IPS-NIHi7 (cell line): ENCODE measurements around the gene CDS1.
"Not testable (repeated sequence)": the region's sequence is repeated elsewhere in the genome, so short reads cannot be mapped to it uniquely, and the experiment has no call there.

Experiments used
- DNase-seq: peaks from one replicate; pipeline ENCODE4 v3.0.0; 2012; ENCODE audit warnings: mixed read lengths; ENCODE audit errors: extremely low spot score

Gene CDS1

DNA sequence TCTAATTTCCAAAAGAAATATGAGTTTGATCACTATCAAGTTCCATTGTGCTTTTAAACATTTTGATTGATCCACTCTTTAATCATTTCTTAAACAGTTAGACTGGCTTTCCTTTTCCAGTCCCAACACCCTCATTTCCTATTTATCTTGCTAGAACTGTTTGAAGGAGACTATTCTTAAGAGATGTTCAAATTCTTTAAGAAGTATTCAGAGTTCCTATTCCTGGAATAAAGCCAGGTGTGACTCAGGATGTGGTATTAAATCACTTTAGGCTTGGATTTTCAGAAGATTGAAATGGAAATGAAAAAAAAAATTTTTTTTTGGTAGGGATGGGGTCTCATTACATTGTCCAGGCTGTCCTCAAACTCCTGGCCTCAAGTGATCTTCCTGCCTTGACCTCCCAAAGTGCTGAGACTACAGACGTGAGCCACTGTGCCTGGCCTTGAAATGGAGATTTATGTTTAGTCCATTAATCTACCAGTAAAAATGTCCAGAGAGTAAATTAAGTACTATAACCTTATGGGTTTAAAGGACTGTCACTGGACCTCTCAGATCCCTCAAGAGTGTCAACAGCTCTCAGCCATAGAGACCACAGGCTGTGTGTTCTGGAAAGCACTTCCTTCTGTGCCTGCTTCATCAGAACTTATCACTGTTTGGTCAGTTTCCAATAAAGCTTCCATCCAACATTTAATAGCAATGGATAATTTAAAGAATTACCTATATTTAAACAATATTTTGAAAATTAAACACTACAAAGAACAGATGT is 90.7 kb downstream of the CDS1 start:
- no peak for DNase-seq

DNA sequence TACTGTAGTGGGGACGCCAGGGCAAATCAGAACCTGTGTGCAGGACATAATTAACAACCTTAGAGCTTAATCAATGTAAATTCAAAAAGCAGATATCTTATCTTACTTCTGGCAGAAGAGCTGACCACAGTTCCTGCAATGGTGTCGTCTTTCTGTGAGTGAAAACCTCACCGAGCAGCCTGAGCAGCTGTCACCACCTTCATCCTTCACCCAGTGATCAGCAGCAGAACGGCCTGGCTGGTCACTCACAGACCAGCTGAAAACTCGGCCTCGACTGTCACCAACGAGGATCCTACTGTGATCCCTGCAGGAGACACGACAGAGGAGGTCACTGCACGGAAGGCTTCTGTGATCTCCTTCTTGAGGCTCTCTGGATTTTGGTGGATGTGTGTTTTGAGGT is 94.2 kb downstream of the CDS1 start:
- no peak for DNase-seq

- DNase-seq: no peak
These were observed 95.1 kb downstream of the CDS1 start for GRCh38 chr4:84677995-84678394.

GRCh38 chr4:84678976-84679744 is 96.2 kb downstream of the CDS1 start:
- DNase-seq: no peak

DNA sequence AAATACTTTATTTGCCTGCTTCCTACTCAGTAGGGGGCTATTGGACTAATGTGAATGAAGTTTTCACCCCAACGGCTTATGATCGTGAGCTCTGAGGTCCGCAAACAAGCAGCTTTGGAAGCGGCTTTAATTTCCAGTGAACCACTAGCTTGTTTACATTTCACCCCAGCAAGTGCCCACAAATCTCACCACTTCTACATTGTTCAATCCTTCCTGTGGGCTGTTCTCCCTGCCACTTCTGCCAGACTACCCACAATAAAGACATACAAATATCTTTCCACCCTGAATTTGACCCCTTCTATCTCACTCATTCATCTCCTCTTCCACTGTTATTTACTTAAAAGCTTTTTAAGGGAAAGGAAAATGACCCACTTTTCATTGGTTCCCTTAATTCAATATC is 98.0 kb downstream of the CDS1 start:
- DNase-seq: no peak

DNA sequence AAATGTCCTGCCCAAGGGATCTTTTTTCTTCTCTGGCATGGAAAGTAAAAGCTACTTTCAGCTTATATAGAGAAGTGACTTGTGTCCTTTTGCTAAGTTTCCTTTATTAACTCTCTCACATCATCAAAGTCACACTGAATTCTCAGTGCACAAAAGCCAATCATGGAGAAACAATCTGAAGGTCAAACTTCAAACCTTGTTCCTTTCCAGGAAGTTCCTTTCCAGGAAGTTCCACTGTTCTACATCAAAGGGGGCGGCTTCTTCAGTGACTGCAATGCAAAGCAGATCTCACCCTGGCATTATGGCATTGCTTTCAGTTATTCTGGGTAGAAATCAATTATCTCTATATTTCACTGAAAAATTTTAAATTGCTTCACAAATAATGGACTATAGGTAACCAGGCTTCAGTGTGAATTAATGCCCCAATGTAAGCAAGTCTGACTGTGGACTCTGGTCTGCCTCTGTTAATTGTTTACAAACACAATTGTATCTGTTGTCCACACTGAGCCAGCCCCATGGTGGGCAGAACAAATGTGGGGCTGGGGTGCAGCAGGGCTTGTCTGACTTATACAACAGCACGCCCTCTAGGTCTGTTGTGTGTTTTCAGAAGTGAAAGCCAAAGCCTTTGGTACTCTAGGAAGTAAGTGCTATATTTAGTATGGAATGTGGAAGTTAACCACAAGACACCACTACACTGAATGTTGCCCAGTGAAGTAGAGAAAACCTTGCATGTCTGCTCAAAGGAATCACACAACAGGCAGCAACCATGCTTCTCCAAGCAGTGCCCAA is 98.8 kb downstream of the CDS1 start:
- peak; percentile 19 for DNase-seq

DNA sequence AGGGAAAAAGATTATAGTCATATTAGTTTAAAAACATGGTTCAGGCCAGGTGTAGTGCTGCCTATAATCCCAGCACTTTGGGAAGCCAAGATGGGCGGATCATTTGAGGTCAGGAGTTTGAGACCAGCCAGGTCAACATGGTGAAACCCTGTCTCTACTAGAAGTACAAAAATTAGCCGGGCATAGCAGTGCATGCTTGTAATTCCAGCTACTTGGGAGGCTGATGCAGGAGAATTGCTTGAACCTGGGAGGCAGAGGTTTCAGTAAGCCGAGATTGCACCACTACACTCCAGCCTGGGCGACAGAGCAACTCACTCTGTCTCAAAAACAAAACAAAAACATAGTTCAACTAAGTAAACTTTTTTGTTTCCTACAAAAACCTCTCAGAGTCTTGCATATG is 99.7 kb downstream of the CDS1 start:
- DNase-seq: not testable (repeated sequence)

DNA sequence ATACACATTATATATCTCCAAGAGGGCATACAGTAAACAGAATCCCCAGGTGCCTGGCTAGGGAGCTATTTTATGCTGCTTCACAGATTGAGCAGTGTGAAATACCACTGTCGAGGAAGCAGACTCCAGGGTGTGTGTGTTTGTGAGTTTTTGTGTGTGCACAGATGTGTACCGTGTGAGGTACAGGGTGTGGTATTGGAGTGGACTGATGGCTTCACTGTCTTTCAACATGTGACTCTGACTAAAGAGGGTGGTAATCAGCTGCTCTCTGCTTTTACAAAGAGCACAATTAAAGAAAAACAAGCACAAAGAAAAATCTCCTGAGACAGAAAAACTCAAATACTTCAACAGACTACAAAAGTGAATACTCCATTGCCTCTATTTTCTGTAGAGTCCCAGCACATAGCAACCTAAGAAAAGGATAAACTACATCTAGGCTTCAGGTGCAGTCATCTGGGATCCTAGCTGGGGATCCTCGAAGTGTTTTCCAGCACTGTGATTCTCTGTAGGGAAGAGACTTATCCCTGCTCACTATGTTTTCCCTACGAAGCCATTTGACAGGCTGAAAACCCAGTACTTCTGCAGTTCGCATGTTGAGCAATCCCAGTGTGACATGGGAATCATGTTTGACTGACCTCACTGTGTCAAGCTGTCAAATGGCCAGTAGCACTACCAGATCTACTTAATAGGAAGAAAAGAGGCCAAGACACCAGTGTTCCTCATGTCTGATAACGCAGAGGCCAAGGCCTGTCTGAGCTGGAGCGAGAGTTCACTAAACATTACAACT is 100.3 kb downstream of the CDS1 start:
- DNase-seq: no peak

GRCh38 chr4:84684361-84684760 is 101.4 kb downstream of the CDS1 start:
- no peak for DNase-seq

DNA sequence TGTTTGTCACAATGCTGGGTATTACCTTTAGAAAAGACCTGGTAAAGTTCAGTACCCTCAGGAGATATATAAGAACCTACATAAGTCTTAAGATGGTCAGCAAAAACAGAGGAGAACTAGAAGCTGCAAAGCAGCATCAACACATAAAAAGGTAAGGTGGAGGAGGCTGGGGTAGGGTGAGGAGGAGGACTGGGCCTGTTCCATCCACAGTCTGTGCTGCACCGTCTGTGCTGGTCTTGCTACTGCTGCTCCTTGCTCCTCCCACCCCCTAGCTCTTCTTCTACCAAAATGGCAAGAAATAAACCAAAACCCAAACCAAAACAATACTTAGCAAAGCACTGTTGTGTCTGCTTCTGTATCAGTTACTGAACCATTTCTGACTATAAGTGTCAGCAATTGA is 102.2 kb downstream of the CDS1 start:
- no peak for DNase-seq

- no peak for DNase-seq
These were observed 105.7 kb downstream of the CDS1 start for GRCh38 chr4:84688605-84689004.

GRCh38 chr4:84689197-84689596 is 106.3 kb downstream of the CDS1 start:
- DNase-seq: no peak

DNA sequence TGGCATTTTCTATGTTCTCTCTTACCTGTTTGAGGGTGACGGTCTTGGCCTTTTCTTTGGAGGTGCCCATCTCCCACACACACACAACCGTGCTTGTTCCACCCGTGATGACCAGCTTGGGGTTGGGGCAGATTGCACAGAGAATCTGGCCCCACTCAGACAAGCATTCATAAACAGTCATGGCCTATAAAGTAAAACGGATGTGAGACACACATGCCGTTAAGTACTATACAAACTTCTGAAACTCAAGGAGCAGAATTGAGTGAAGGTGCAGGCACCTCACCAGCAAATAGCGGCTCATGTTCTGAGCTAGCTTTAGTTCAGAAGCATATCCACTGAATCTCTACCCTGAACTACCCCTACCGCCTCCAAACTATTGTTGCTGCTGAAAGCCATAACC is 107.6 kb downstream of the CDS1 start:
- no peak for DNase-seq

- no peak for DNase-seq
These were observed 108.3 kb downstream of the CDS1 start for GRCh38 chr4:84691170-84691691.

GRCh38 chr4:84691800-84692199 is 108.9 kb downstream of the CDS1 start:
- no peak for DNase-seq

DNA sequence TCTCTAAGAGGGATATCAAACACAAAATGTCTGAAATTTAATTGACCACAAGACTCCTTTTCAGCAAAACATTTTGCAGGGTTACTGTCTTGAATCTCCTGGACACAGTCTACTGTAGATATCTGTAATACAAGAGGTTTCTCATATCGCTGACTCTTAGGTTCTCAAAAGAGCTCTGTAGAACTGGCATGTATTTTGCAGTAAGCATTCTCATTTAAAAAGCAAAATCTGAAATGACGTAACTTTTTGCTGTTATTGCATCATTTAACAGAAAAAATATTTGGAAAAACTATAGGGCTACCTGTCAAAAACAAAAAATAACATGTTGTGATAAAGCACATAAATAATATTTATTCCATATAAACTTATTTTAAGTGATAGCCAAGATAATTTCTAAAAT is 114.2 kb downstream of the CDS1 start:
- DNase-seq: no peak

- DNase-seq: no peak
These were observed 114.8 kb downstream of the CDS1 start for GRCh38 chr4:84697615-84698201.

DNA sequence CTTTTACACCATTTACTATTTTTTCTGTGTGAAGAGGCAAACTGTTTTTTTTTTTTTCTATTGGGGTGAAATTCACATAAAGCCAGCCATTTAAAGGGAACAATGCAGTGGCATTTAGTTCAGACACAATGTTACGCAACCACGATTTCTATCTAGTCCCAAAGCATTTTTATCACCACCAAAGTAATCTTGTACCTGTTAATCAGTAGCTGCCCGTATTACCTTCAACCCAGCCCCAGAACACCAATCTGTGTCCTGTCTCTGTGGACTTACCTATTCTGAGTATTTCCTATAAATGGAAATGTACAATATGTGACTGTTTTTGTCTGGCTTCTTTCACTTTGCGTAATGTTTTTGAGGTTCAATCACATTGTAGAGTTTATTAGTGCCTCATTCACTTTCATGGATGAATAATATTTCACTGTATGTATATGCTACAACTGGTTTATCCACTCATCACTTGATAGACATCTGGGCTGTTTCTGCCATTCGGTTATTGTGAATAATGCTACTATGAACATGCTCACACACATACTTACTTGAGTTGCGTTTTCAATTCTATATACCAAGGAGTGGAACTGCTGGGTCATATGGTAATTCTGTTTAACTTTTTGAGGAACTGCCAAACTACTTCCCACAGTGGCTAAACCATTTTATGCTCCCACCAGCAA is 116.2 kb downstream of the CDS1 start:
- no peak for DNase-seq
